GM18499 (cell line): ENCODE measurements around the gene KCNG4.
A peak's percentile ranks its signal among the peaks of the same experiment; 100 is the strongest.

Experiments used
- ATAC-seq: cut with Tn5 transposase; IDR thresholded peaks from one replicate; pipeline ENCODE4 v1.9.1; 2021; ENCODE audit warnings: moderate number of reproducible peaks; ENCODE audit not compliant: insufficient read depth, unreplicated experiment

The KCNG4 gene

GRCh38 chr16:84186685-84187437 lies 53.0 kb downstream of the KCNG4 start, which contains the start of gene TAF1C:
Gene TAF1C (minus strand): TSS chr16:84187057. CDS start chr16:84184988, 2,069 bp downstream.
- peak; percentile 61 for ATAC-seq

GRCh38 chr16:84184775-84185174 lies 55.0 kb downstream of the KCNG4 start:
- ATAC-seq, result no peak

- no peak for ATAC-seq
These were observed 55.8 kb downstream of the KCNG4 start for GRCh38 chr16:84183911-84184591.

GRCh38 chr16:84183572-84183875 lies 56.3 kb downstream of the KCNG4 start:
- no peak for ATAC-seq

GRCh38 chr16:84182680-84183571 lies 56.9 kb downstream of the KCNG4 start:
- ATAC-seq, result no peak

GRCh38 chr16:84182104-84182503 lies 57.7 kb downstream of the KCNG4 start:
- ATAC-seq, result no peak

GRCh38 chr16:84181144-84181915 lies 58.5 kb downstream of the KCNG4 start:
- no peak for ATAC-seq

- ATAC-seq, result no peak
These were observed 59.2 kb downstream of the KCNG4 start for GRCh38 chr16:84180519-84181140.

GRCh38 chr16:84179612-84180320 lies 60.0 kb downstream of the KCNG4 start:
- no peak for ATAC-seq

- no peak for ATAC-seq
These were observed 60.8 kb downstream of the KCNG4 start for GRCh38 chr16:84178892-84179611.

- ATAC-seq, result no peak
These were observed 61.6 kb downstream of the KCNG4 start for GRCh38 chr16:84178146-84178765.

- no peak for ATAC-seq
These were observed 62.1 kb downstream of the KCNG4 start for GRCh38 chr16:84177741-84178073.

GRCh38 chr16:84176192-84177053 lies 63.4 kb downstream of the KCNG4 start:
- ATAC-seq, result no peak

- no peak for ATAC-seq
These were observed 64.3 kb downstream of the KCNG4 start for GRCh38 chr16:84175350-84176081.

GRCh38 chr16:84174396-84174795 lies 65.4 kb downstream of the KCNG4 start:
- no peak for ATAC-seq

GRCh38 chr16:84169765-84170310 lies 70.0 kb downstream of the KCNG4 start:
- no peak for ATAC-seq
